ENCODE data around the gene GOSR1.
"Not testable (repeated sequence)": the region's sequence is repeated elsewhere in the genome, so short reads cannot be mapped to it uniquely, and the experiment has no call there.

GOSR1 gene

GRCh38 chr17:30477083-30477773, at the start of gene GOSR1:
GOSR1 (plus strand) TSS chr17:30477408; CDS start chr17:30477434, 26 bp downstream.
- DNase-seq (ENCODE audit: low read depth in 2 of 2): peak; percentile 79 to 88

GRCh38 chr17:30427611-30428010, 49.6 kb upstream of the GOSR1 start:
- no peak for DNase-seq (ENCODE audit: low read depth in 2 of 2)

- no peak for DNase-seq (ENCODE audit: low read depth in 2 of 2)
Observed at GRCh38 chr17:30429155-30429554, 48.1 kb upstream of the GOSR1 start.

GRCh38 chr17:30433514-30433913, 43.7 kb upstream of the GOSR1 start:
- no peak for DNase-seq (ENCODE audit: low read depth in 2 of 2)

DNA sequence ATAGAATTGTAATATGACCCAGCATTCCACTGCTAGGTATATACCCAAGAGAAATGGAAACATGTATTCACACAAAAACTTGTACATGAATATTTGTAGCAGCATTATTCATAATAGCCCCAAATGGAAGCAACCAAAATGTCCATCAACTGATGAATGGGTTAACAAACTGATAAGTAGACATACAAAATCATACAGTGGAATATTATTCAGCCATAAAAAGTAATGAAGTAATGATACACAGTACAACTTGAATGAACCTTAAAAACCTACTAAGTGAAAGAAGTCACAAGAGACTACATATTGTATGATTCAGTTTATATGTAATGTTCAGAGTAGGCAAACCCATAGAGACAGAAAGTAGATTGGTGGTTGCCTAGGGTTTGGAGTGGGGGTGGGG, 40.5 kb upstream of the GOSR1 start:
- no peak for DNase-seq (ENCODE audit: low read depth in 2 of 2)

GRCh38 chr17:30443721-30444120, 33.5 kb upstream of the GOSR1 start:
- DNase-seq (ENCODE audit: low read depth in 2 of 2): no peak

GRCh38 chr17:30446640-30447039, 30.6 kb upstream of the GOSR1 start:
- DNase-seq (ENCODE audit: low read depth in 2 of 2): not testable (repeated sequence)

DNA sequence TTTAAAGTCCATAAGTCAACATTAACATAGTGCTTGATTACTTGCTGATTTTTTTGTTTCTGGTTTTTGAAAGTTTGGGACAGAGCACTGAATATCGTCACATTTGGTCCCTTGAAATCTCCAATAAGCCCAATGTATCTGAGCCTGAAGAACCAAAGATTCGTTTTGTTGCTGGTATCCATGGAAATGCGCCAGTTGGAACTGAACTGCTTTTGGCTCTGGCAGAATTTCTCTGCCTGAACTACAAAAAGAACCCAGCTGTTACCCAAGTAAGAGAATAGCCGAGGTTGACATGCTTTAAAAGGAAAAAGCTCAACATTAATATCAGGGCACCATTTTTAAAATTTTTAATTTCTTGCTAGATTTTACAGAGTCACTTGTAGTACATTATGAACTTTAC, 27.7 kb upstream of the GOSR1 start:
- DNase-seq (ENCODE audit: low read depth in 2 of 2): no peak

GRCh38 chr17:30450125-30451027, 26.8 kb upstream of the GOSR1 start:
- DNase-seq (ENCODE audit: low read depth in 2 of 2): no peak

DNA sequence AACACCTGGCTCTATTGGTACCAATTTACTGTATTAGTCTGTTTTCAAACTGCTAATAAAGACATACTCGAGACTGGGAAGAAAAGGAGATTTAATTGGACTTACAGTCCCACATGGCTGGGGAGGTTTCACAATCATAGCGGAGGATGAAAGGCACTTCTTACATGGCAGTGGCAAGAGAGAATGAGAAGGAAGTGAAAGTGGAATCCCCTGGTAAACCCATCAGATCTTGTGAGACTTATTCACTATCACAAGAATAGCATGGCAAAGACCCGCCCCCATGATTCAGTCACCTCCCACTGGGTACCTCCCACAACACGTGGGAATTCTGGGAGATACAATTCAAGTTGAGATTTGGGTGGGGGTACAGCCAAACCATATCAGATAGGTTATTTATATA, 22.6 kb upstream of the GOSR1 start:
- no peak for DNase-seq (ENCODE audit: low read depth in 2 of 2)

DNA sequence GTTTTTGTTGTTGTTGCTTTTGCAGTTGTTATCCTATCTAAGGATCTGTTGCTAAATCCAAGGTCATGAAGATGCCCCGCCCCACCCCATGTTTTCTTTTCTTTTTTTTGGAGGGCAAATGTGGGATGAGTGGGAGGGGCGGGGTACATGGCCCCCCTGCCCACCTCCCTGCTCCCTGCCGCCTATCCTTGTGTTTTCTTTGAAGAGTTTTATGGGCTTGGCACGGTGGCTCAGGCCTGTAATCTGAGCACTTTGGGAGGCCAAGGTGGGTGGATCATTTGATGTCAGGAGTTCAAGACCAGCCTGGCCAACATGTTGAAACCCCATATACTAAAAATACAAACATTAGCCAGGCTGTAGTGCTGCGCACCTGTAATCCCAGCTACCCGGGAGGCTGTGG, 18.8 kb upstream of the GOSR1 start:
- no peak for DNase-seq (ENCODE audit: low read depth in 2 of 2)

DNA sequence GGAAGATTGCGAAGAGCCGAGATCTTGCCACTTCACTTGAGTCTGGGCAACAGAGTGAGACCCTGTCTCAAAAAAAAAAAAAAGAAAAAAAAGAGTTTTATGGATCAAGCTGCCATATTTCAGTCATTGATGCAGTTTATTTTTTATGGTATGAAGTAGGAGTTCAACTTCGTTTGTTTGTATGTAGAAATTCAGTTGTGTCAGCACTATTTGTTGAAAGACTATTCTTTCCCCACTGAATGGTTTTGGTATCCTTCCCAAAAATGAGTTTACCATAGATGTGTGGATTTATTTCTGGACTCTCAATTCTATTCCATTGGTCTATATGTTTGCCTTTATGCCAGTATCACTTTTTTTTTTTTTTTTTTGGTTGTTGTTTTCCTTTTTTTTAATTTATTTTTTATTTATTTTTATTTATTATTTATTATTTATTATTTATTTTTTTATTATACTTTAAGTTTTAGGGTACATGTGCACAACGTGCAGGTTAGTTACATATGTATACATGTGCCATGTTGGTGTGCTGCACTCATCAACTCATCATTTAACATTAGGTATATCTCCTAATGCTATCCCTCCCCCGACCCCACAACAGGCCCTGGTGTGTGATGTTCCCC, 18.3 kb upstream of the GOSR1 start:
- not testable (repeated sequence) for DNase-seq (ENCODE audit: low read depth in 2 of 2)

GRCh38 chr17:30468465-30468864, 8.7 kb upstream of the GOSR1 start:
- no peak for DNase-seq (ENCODE audit: low read depth in 2 of 2)

GRCh38 chr17:30472238-30472890, 4.8 kb upstream of the GOSR1 start:
- DNase-seq (ENCODE audit: low read depth in 2 of 2): no peak

- DNase-seq (ENCODE audit: low read depth in 2 of 2): no peak
Observed at GRCh38 chr17:30475206-30475605, 2.0 kb upstream of the GOSR1 start.

DNA sequence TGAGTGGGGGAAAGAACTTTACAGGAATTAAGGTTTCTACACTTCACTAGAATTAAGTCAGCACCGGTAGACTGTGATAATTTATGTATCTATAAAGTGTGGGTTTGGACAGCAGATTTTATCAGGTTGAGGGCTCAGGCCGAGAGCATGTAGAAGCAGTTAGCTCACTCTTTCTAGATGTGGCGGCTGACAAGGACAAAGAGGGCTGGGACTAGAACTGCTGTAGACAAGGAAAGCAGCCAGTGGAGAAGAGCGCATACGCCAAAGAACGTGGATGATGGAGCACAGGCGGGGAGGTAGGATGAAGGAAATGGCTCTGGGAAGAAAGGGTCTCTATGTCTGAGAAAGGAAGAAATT, 504 bp upstream of the GOSR1 start:
- peak in 1 of 2 donors; percentile 5 for DNase-seq (ENCODE audit: low read depth in 2 of 2)

- no peak for DNase-seq (ENCODE audit: low read depth in 2 of 2)
Observed at GRCh38 chr17:30477774-30478115, 537 bp downstream of the GOSR1 start.

- DNase-seq (ENCODE audit: low read depth in 2 of 2): no peak
Observed at GRCh38 chr17:30482555-30482954, 5.3 kb downstream of the GOSR1 start.

GRCh38 chr17:30483159-30483558, 6.0 kb downstream of the GOSR1 start:
- DNase-seq (ENCODE audit: low read depth in 2 of 2): no peak

DNA sequence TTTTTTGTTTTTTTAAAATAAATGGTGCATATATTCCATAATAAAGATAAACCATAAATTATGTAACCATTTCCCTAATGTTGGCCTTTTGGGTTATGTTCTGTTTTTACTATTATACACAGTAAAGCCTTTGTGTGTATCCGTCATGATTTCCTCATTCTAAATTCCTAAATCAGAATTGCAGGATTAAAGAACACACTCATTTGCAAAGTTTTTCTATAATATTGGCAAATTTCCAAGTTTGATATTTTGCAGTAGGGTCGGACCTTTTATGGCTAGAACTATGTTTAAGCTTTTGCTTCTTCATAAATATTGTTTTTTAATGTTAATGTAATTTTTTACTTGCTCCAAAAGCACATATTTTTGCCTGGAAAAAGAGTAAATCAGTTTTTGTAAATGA, 16.6 kb downstream of the GOSR1 start:
- no peak for DNase-seq (ENCODE audit: low read depth in 2 of 2)

DNA sequence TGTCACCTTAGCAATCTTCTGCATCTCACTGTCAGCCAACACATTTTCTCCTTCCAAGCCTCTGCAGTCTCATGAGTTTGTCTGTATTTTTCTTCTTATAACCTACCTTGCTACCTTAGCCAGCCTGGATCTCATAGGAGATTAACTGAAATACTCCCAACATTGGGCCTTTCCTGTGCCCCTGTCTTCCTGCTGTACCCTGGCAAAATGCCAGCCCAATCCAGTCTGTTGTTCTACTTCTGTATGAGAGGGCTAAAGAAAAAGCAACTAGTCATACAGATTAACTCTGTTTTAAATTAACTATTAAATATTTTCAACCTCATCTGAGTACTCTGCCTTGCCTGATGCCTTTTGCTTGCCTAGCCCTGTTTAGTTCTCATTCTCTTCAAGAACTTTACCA, 18.4 kb downstream of the GOSR1 start:
- DNase-seq (ENCODE audit: low read depth in 2 of 2): no peak

GRCh38 chr17:30503558-30503957, 26.4 kb downstream of the GOSR1 start:
- DNase-seq (ENCODE audit: low read depth in 2 of 2): no peak

Data from stimulated activated CD4-positive, alpha-beta T cell treated with anti-CD3 and anti-CD28 coated beads, Interleukin-1b, Interleukin-23, amount 100 ng/mL, for 4 hours (primary cell).